Activated naive CD8-positive, alpha-beta T cell treated with anti-CD3 and anti-CD28 coated beads, Interleukin-2, amount 10 ng/mL, durations not matched to agents 7 days and 5 days (primary cell): ENCODE results near the gene GPA33. TPM values are rescaled to one million over a fixed set of nuclear protein-coding genes. Genes with fewer than 3 reads are reported as not detected.

Source experiments
- ATAC-seq: fragments of 150-1000 bp; cut with Tn5 transposase; one replicate; pipeline ENCODE4 v1.10.0; 2021; ENCODE audit warnings: low read depth, moderate library complexity
- POLR2A ChIA-PET: fragments of 350-600 bp; sonication (Branson Sonifier 250); formaldehyde crosslinking; loops from one replicate; lab custom pipeline; 2021; ENCODE audit warnings: antibody characterized with exemption; lab: Charles Lee
- DNase-seq: peaks from one replicate; pipeline ENCODE4 v3.0.0; 2021
- H3K27ac Mint-ChIP-seq: one replicate; pipeline ENCODE4 v1.8.0; 2022; ENCODE audit warnings: mild to moderate bottlenecking, mixed read lengths
- H3K27me3 Mint-ChIP-seq: one replicate; pipeline ENCODE4 v1.8.0; 2022; ENCODE audit warnings: mild to moderate bottlenecking, moderate library complexity, mixed read lengths
- H3K36me3 Mint-ChIP-seq: one replicate; pipeline ENCODE4 v1.8.0; 2021; ENCODE audit warnings: mild to moderate bottlenecking, mixed read lengths
- H3K4me1 Mint-ChIP-seq: one replicate; pipeline ENCODE4 v1.8.0; 2021; ENCODE audit warnings: mixed read lengths
- H3K4me3 Mint-ChIP-seq: one replicate; pipeline ENCODE4 v1.8.0; 2022; ENCODE audit warnings: mild to moderate bottlenecking, moderate library complexity, mixed read lengths
- H3K9me3 Mint-ChIP-seq: one replicate; pipeline ENCODE4 v1.8.0; 2021; ENCODE audit warnings: mixed read lengths
- total RNA-seq, 2 experiments: library from RNA; stranded (reverse); gene quantifications; one replicate each; pipeline ENCODE4 v1.2.3, GENCODE V29; 2021

GPA33 gene
- total RNA-seq, 2 experiments from 2014 or later: 3.0 TPM

DNA sequence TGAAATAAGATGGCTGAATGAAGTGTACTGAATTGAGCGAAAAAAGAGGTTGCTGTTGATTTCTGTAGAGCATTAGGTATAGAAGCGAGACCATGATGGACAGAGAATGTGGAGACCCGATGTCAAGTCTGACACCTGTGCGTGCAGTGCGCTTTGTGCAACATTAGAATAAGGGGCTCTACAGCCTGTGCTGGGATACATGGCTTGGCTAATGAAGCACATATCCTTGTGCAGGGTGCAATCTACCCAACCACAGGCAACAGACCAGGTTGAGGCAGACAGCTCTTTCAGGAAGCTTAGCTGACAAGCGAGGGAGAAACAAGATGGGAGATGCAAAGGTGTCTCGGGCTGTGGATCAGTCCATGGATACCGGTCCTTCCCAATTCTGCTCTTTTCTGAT is 18.9 kb downstream of the GPA33 start:
- Mint-ChIP-seq H3K4me3 (no peak overlapping the region), H3K27ac (no peak overlapping the region), H3K9me3 (no peaks in the 10 kb centered on the region), H3K4me1 (peaks cover 18% of the 10 kb centered on the region), H3K27me3 (peaks cover 2% of the 10 kb centered on the region), H3K36me3 (no peaks in the 10 kb centered on the region)
- POLR2A ChIA-PET: no interaction called here
- ATAC-seq: no peak
- DNase-seq: no peak

DNA sequence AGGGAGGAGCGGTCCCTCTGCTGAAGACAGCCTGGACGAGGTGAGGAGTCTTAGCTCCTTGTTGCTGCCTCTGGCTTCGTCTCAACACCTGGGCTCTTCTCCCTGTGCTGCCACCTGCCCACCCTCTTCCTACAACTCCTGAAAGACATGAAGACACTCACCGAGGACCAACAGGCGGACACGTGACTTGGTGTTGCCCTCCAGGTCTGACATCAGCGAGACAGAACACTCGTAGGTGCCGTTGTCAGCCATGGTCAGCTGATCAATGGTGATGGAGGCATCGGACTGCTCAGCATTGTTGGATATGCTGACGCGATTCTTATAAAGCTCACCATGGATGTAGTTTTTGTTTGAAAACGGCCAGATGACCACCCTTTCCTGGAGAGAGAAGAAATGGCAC is 21.4 kb downstream of the GPA33 start:
- no peaks in the 10 kb centered on the region for H3K9me3 Mint-ChIP-seq
- no peaks in the 10 kb centered on the region for H3K36me3 Mint-ChIP-seq
- H3K4me1 Mint-ChIP-seq: peaks cover 3% of the 10 kb centered on the region
- no peak overlapping the region for H3K27ac Mint-ChIP-seq
- no peaks in the 10 kb centered on the region for H3K27me3 Mint-ChIP-seq
- ATAC-seq: no peak
- POLR2A ChIA-PET: no interaction called here
- H3K4me3 Mint-ChIP-seq: no peak overlapping the region
- no peak for DNase-seq

DNA sequence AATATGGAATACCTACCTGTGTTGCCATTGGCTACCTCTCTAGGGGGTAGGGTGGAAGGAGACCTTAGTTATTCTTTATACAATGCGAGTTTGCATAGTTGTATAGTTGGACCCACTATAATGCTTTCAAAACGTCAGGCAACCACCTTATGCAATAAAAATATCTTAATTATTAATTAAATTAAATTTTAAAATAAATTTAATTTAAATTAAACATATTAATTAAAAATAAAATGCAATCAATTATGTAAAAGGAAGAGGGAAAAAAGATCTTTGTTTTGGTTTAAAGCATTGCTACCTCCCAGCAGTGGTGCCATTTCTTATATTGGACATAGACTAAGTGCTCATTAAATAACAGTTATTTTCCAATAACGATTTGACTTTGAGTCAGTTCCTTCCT is 22.3 kb downstream of the GPA33 start:
- peaks cover 3% of the 10 kb centered on the region for H3K4me1 Mint-ChIP-seq
- POLR2A ChIA-PET: no interaction called here
- DNase-seq (no peak), ATAC-seq (no peak)
- H3K27me3 Mint-ChIP-seq: no peaks in the 10 kb centered on the region
- no peaks in the 10 kb centered on the region for H3K9me3 Mint-ChIP-seq
- no peak overlapping the region for H3K27ac Mint-ChIP-seq
- no peaks in the 10 kb centered on the region for H3K36me3 Mint-ChIP-seq
- H3K4me3 Mint-ChIP-seq: no peak overlapping the region

DNA sequence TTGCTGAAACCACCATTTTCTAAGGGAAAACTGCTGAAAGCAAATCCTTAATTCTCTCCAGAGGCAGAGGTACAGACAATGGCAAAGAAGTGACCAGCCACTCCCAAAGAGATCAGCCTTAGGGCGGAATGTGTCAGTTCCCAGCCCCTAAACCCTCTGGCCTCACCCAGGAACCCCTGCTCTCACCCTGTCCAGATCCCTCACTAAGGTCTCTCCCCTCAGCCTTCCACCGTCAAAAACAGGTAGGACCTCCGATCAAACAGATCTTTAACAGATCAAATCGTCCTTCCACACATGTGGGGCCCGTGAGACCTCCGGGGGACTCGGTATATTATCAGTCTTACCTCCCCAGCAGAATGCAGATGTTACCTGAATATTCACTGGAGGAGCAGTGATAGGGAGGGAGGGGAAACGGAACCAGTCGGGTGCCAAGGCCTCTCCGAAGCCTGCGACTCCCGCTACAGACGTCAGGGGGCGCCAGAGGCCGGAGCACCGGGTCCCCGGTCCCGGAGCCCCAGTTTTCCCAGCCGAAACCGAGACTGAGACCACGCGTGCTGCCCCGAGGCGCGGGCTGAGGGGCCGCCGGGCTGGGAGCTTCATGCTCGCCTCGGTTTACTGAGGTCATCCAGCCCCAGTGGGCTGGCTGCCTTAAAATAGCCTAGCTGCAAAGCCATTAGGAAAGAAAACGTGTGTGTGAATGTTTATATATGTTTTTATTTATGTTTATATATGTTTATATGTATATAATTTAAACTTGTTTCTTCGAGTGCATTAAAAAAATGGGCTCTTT is 23.6 kb downstream of the GPA33 start:
- DNase-seq: peak; percentile 88
- H3K4me3 Mint-ChIP-seq: peak overlapping the region; percentile 52
- no peaks in the 10 kb centered on the region for H3K9me3 Mint-ChIP-seq
- peak; percentile 86 for ATAC-seq
- POLR2A ChIA-PET: interaction anchor here (1.0 kb wide), 1 partner anchor 154 kb away, joined by 3 read pairs; no protein-coding TSS in a partner anchor
- no peak overlapping the region for H3K27ac Mint-ChIP-seq
- no peaks in the 10 kb centered on the region for H3K27me3 Mint-ChIP-seq
- H3K36me3 Mint-ChIP-seq: no peaks in the 10 kb centered on the region
- H3K4me1 Mint-ChIP-seq: peaks cover 3% of the 10 kb centered on the region

- H3K4me3 Mint-ChIP-seq: no peak overlapping the region
- POLR2A ChIA-PET: interaction anchor here (1.0 kb wide), 1 partner anchor 155 kb away, joined by 3 read pairs; no protein-coding TSS in a partner anchor
Observed at GRCh38 chr1:167065471-167065870, 24.7 kb downstream of the GPA33 start.

GRCh38 chr1:167064621-167065020 is 25.6 kb downstream of the GPA33 start:
- POLR2A ChIA-PET: no interaction called here
- Mint-ChIP-seq H3K4me3 (no peak overlapping the region), H3K27me3 (no peaks in the 10 kb centered on the region), H3K36me3 (no peaks in the 10 kb centered on the region), H3K9me3 (no peaks in the 10 kb centered on the region), H3K27ac (no peak overlapping the region), H3K4me1 (peaks cover 3% of the 10 kb centered on the region)
- DNase-seq: no peak
- no peak for ATAC-seq

More at GRCh38 chr1:167065471-167065870, 24.7 kb downstream of the GPA33 start:
- Mint-ChIP-seq H3K27ac (no peak overlapping the region), H3K27me3 (no peaks in the 10 kb centered on the region), H3K4me1 (peaks cover 3% of the 10 kb centered on the region), H3K36me3 (no peaks in the 10 kb centered on the region), H3K9me3 (no peaks in the 10 kb centered on the region)
- no peak for ATAC-seq
- DNase-seq: no peak

- POLR2A ChIA-PET: interaction anchor here (1.0 kb wide), 1 partner anchor 158 kb away, joined by 3 read pairs; no protein-coding TSS in a partner anchor
- Mint-ChIP-seq H3K36me3 (no peaks in the 10 kb centered on the region), H3K9me3 (no peaks in the 10 kb centered on the region), H3K27ac (no peak overlapping the region), H3K4me3 (no peak overlapping the region), H3K4me1 (peaks cover 6% of the 10 kb centered on the region), H3K27me3 (no peaks in the 10 kb centered on the region)
- ATAC-seq: no peak
- DNase-seq: no peak
Observed at GRCh38 chr1:167061073-167061464, 29.1 kb downstream of the GPA33 start.

- no peak for DNase-seq
- Mint-ChIP-seq H3K4me1 (peaks cover 9% of the 10 kb centered on the region), H3K9me3 (no peaks in the 10 kb centered on the region), H3K27ac (no peak overlapping the region), H3K4me3 (no peak overlapping the region), H3K27me3 (no peaks in the 10 kb centered on the region), H3K36me3 (no peaks in the 10 kb centered on the region)
- POLR2A ChIA-PET: interaction anchor here (0.8 to 3.5 kb wide), 4 partner anchors 151 to 185 kb away, joined by 3 to 22 read pairs (median 3); partner anchors contain the start of gene TADA1
- ATAC-seq: no peak
Observed at GRCh38 chr1:167060141-167061072, 29.8 kb downstream of the GPA33 start.

- no peak for ATAC-seq
- no peaks in the 10 kb centered on the region for H3K27me3 Mint-ChIP-seq
- DNase-seq: no peak
- no peaks in the 10 kb centered on the region for H3K9me3 Mint-ChIP-seq
- no peaks in the 10 kb centered on the region for H3K36me3 Mint-ChIP-seq
- peaks cover 14% of the 10 kb centered on the region for H3K4me1 Mint-ChIP-seq
- POLR2A ChIA-PET: interaction anchor here (0.8 to 3.5 kb wide), 3 partner anchors 150 to 184 kb away, joined by 3 to 22 read pairs (median 3); partner anchors contain the start of gene TADA1
- no peak overlapping the region for H3K27ac Mint-ChIP-seq
- no peak overlapping the region for H3K4me3 Mint-ChIP-seq
Observed at GRCh38 chr1:167059809-167060107, 30.4 kb downstream of the GPA33 start.

GRCh38 chr1:167059045-167059808 is 30.9 kb downstream of the GPA33 start:
- POLR2A ChIA-PET: interaction anchor here (0.8 to 3.5 kb wide), 3 partner anchors 150 to 183 kb away, joined by 3 to 22 read pairs (median 3); partner anchors contain the start of gene TADA1
- ATAC-seq (peak; percentile 21), DNase-seq (peak; percentile 75)
- Mint-ChIP-seq H3K27me3 (no peaks in the 10 kb centered on the region), H3K4me1 (peaks cover 14% of the 10 kb centered on the region), H3K27ac (peak overlapping the region; percentile 43), H3K4me3 (peak overlapping the region; percentile 8), H3K36me3 (no peaks in the 10 kb centered on the region), H3K9me3 (no peaks in the 10 kb centered on the region)

DNA sequence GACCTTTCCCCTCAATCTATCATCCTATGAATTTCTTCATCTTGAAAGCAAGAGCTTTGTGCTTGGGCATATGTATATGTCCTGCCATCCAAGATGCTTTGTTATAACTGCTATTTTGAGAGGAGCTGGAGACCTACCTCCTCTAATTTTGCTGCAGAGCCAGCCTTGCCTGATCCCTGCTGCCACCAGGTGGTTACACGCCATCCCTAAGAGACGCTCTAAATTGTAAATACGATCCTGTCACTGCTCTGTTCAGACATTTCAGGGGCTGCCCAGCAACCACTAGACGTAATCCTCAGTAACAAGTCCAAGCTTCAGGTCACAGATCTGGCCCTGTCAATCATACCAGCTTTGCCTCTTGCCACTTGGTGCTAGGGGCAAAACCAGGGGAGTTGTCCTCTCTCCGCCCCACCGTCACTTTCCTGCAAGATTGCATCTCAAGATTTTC is 32.9 kb downstream of the GPA33 start:
- peak; percentile 51 for DNase-seq
- Mint-ChIP-seq H3K27me3 (no peaks in the 10 kb centered on the region), H3K4me1 (peaks cover 17% of the 10 kb centered on the region), H3K27ac (no peak overlapping the region), H3K36me3 (no peaks in the 10 kb centered on the region), H3K9me3 (no peaks in the 10 kb centered on the region), H3K4me3 (no peak overlapping the region)
- ATAC-seq: peak; percentile 77
- POLR2A ChIA-PET: interaction anchor here (1.0 to 3.5 kb wide), 3 partner anchors 13 to 152 kb away, joined by 3 to 22 read pairs (median 5); no protein-coding TSS in a partner anchor

DNA sequence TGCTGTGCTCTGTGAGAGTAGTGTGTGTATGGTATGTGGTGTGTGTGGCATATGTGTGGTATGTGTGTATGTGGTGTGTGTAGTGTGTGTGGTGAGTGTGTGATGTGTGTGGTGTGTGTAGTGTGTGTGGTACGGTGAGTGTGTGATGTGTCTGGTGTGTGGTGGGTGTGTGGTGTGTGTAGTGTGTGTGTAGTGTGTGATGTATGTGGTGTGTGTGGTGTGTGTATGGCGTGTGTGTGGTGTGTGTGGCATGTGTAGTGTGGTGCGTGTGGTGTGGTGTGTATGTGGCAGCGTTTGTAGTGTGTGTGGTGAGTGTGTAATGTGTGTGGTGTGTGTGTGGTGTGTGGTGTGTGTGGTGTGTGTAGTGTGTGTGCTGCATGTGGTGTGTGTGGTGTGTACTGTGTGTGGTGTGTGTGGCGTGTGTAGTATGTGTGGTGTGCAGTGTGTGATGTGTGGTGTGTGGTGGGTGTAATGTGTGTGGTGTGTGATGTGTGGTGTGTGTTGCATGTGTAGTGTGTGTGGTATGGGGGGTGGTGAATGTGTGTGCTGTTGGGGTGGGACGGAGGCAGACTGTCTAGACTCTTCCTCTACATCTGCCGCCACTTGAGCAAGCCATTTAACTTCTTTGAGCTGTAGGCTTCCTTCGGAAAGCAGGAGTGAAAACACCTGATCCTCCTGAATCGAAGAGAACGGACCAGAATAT is 33.5 kb downstream of the GPA33 start:
- Mint-ChIP-seq H3K4me3 (no peak overlapping the region), H3K4me1 (peaks cover 23% of the 10 kb centered on the region), H3K27ac (no peak overlapping the region), H3K36me3 (no peaks in the 10 kb centered on the region), H3K27me3 (peaks cover 3% of the 10 kb centered on the region), H3K9me3 (no peaks in the 10 kb centered on the region)
- ATAC-seq (peak; percentile 35), DNase-seq (no peak)
- POLR2A ChIA-PET: interaction anchor here (1.0 to 3.5 kb wide), 3 partner anchors 13 to 151 kb away, joined by 3 to 22 read pairs (median 5); no protein-coding TSS in a partner anchor
